NT2/D1 (cell line): ENCODE data around the gene NIPAL3.

Experiments used
- YY1 ChIP-seq: IDR thresholded peaks from 2 replicates; pipeline ENCODE4 v1.6.1; 2011; ENCODE audit not compliant: insufficient read length, insufficient read depth
- ZNF274 ChIP-seq: IDR thresholded peaks from 2 replicates; pipeline ENCODE4 v1.6.1; 2011; ENCODE audit warnings: mild to moderate bottlenecking, low read depth, low read length

DNA sequence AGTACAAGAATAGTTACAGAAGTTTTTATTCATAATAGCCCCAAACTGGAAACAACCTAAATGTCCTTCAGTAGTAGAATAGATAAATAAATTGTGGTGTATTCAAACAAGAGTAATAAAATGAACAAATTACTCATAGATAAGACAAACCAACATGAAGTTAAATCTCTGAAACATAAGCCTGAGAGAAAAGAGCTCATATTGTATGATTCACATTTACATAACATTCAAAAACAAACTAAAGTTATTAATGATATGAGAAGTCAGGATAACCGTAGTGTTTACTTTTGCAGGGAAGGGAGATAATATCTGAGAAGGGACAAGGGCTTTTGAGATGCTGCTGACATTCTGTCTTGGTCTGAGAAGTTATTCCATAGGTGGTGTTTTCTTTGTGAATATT lies 15.5 kb upstream of the NIPAL3 start:
- no peak for TF ChIP-seq YY1
- no peak for TF ChIP-seq ZNF274
